Coronary artery (tissue), 2 donors: ENCODE measurements around the gene NGLY1.

Experiments used
- DNase-seq: peaks from one replicate; pipeline ENCODE4 v3.0.0-alpha.2; 2017; ENCODE audit warnings: low spot score
- H3K27ac ChIP-seq, 2 donors: fragments of 200-600 bp; sonication (generic); one replicate each; pipeline ENCODE4 v1.5.1; 2016 to 2019
- H3K4me3 ChIP-seq: fragments of 200-600 bp; sonication (generic); 2 replicates; pipeline ENCODE4 v1.5.1; 2016; ENCODE audit warnings: mild to moderate bottlenecking, moderate library complexity
- CTCF ChIP-seq: fragments of 200-600 bp; sonication (generic); IDR thresholded peaks from one replicate; pipeline ENCODE4 v1.5.1; 2019; ENCODE audit warnings: antibody characterized with exemption

The NGLY1 gene

GRCh38 chr3:25820816-25821486, 37.7 kb upstream of the NGLY1 start:
- no peak for DNase-seq
- TF ChIP-seq CTCF = no peak
- Histone ChIP-seq H3K27ac (no peak overlapping the region), H3K4me3 (no peak overlapping the region)

- TF ChIP-seq CTCF = no peak
- Histone ChIP-seq H3K4me3 (no peak overlapping the region), H3K27ac (no peak overlapping the region)
- no peak for DNase-seq
These were observed 37.1 kb upstream of the NGLY1 start for GRCh38 chr3:25820366-25820765.

DNA sequence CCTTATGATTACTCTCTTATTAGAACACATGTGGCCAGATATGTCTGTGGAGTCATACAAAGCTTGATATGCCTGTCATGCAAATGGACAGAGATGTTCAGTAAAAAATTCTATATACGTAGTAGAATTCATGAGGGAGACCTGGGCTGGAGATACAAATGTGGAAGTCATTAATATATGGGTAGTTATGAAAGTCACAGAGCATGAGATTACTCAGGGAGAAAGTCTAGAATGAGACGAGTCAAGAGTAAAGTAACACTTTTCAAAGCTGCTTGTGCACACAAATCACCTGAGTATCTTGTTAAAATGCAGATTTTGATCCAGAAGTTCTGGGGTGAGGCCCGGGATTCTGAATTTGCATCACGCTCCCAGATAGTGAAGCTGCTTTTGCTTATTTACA, 35.1 kb upstream of the NGLY1 start:
- DNase-seq = no peak
- TF ChIP-seq CTCF = no peak
- Histone ChIP-seq H3K27ac (no peak overlapping the region), H3K4me3 (no peak overlapping the region)

DNA sequence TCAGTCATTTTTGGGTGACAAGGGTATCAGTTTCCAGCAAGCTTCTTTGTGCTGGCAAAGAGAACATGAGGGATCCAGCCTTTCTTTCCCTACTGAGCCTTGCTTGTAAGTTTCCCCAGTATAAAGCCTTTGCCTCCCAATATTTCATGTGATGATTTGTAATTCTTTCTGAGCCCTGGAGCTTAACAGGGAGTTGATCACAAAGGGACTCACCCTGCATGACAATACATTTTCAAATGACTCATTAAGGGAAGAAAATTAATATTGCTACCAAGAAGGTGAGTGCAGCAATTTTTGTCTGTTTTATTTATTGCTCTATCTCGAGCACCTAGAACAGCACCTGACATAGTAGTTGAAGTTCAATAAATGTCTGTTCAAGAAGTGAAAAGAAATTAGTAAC, 34.4 kb upstream of the NGLY1 start:
- no peak overlapping the region for H3K27ac ChIP-seq
- no peak for DNase-seq
- H3K4me3 ChIP-seq = no peak overlapping the region
- no peak for TF ChIP-seq CTCF

DNA sequence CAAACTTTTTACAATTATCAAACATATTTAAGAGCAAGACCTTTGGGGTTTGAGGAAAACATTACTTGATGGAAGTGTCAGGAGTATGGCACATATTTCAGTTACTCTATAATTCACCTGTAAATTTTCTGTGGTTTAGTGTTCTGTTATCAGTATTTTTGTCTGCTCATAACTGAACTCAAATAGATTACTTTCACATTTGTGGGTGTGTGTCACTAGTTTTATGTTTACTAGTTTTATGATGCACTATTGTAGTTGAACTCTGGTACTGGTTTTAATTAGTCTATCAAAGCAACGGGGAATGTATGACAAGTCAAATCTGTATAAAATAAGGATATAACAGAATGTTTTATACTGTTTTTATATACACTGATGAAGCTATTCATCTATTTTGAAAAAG, 33.9 kb upstream of the NGLY1 start:
- no peak for TF ChIP-seq CTCF
- Histone ChIP-seq H3K4me3 (no peak overlapping the region), H3K27ac (no peak overlapping the region)
- no peak for DNase-seq

DNA sequence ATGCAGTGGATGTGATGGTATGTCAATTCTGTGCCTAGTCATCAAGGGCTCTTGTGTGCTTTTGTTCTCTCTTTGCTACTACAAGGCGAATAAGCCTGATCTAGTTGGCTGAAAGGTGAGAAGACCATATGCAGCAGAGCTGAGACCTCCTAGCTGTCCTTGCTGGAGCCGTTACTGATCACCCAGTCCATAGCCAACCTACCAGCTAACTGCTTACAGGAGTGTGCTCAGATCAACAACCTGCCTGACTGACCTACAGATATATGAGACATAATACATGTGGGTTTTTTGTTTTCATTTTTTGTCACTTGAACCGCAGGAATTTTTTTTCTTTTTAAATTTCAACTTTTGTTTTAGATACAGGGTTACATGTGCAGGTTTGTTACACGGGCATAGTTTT, 29.4 kb upstream of the NGLY1 start:
- no peak for TF ChIP-seq CTCF
- Histone ChIP-seq H3K27ac (no peak overlapping the region), H3K4me3 (no peak overlapping the region)
- DNase-seq = no peak

DNA sequence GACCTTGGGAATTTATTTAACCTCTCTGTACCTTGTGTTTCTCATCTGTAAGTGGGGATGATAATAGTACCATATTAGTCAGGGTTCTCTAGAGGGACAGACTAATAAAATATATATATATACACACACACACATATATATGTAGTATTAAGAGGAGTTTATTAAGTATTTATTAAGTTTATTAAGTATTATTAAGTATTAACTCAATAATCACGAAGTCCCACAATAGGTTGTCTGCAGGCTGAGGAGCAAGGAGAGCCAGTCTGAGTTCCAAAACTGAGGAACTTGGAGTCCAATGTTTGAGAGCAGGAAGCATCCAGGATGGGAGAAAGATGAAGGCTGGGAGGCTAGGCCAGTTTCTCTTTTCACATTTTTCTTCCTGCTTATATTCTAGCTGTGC, 21.4 kb upstream of the NGLY1 start:
- DNase-seq = no peak
- H3K4me3 ChIP-seq = no peak overlapping the region
- no peak for TF ChIP-seq CTCF
- H3K27ac ChIP-seq = no peak overlapping the region
